Sigmoid colon (tissue), 7 donors: ENCODE data around the gene KRTAP10-4. TPM values are rescaled to one million over a fixed set of nuclear protein-coding genes. Genes with fewer than 3 reads are reported as not detected.

Experiments used
- DNase-seq: peaks from one replicate; pipeline ENCODE4 v3.0.0-alpha.2; 2019
- H3K27ac ChIP-seq, 4 donors: fragments of 200-600 bp; sonication (generic); one replicate each; pipeline ENCODE4 v1.5.1; 2016 to 2019; ENCODE audit warnings: mild to moderate bottlenecking in 1 of 4
- H3K27me3 ChIP-seq, 3 donors: fragments of 200-600 bp; sonication (generic); one replicate each; pipeline ENCODE4 v1.5.1; 2019; ENCODE audit warnings: mild to moderate bottlenecking in 1 of 3
- H3K36me3 ChIP-seq, 4 donors: fragments of 200-600 bp; sonication (generic); one replicate each; pipeline ENCODE4 v1.5.1; 2016 to 2019
- H3K4me1 ChIP-seq, 4 donors: fragments of 200-600 bp; sonication (generic); one replicate each; pipeline ENCODE4 v1.5.1; 2017 to 2019
- H3K4me3 ChIP-seq, 4 donors: fragments of 200-600 bp; sonication (generic); one replicate each; pipeline ENCODE4 v1.5.1; 2017 to 2019; ENCODE audit warnings: mild to moderate bottlenecking in 2 of 4, moderate library complexity in 1 of 4
- H3K9me3 ChIP-seq, 4 donors: fragments of 200-600 bp in 3 of 4; sonication (generic) in 3 of 4; one replicate each; pipeline versions ENCODE4 v1.5.1 to v1.6.1; 2013 to 2019
- CTCF ChIP-seq, 4 experiments: fragments of 450-650 bp in 3 of 4; fragments of 200-600 bp in 1 of 4; IDR thresholded peaks; one replicate each; pipeline ENCODE4 v1.5.1; 2016 to 2019; ENCODE audit warnings: antibody characterized with exemption in 4 of 4, mild to moderate bottlenecking in 3 of 4, moderate library complexity in 2 of 4
- EP300 ChIP-seq, 4 donors: sonication (generic); formaldehyde crosslinking; IDR thresholded peaks; one replicate each; pipeline ENCODE4 v1.6.1; 2017; ENCODE audit warnings: antibody characterized with exemption in 4 of 4
- POLR2A ChIP-seq, 2 donors: fragments of 450-650 bp; IDR thresholded peaks; one replicate each; pipeline ENCODE4 v1.6.1; 2016; ENCODE audit warnings: antibody characterized with exemption in 2 of 2, mild to moderate bottlenecking in 2 of 2, moderate library complexity in 2 of 2
- POLR2AphosphoS5 ChIP-seq, 4 donors: sonication (generic); formaldehyde crosslinking; IDR thresholded peaks; one replicate each; pipeline ENCODE4 v1.6.1; 2017; ENCODE audit warnings: antibody characterized with exemption in 4 of 4
- WGBS, 2 donors: extraction: QIAGEN DNeasy Blood & Tissue Kit; methylation state at CpG; one replicate each; pipeline ENCODE4 v1.1.7; 2013; 5-methylcytosine and 5-hydroxymethylcytosine counted together
- intact Hi-C: fragments of 100-400 bp; cut with DNase I; formaldehyde crosslinking; loops from one replicate; pipeline ENCODE4 v1.15.1; 2023
- polyA plus RNA-seq, 3 donors: library from polyadenylated mRNA; stranded (reverse); fragments of 200-250 nt; gene quantifications; one replicate each; pipeline ENCODE4 v1.2.3, GENCODE V29; 2013
- total RNA-seq, 4 donors: library from RNA; depleted of rRNA; stranded (reverse); fragments of >200 nt; gene quantifications; one replicate each; pipeline ENCODE4 v1.1.0, GENCODE V29; 2016
- donor health status: healthy with polysubstance abuse.
- donor health status: Bipolar disorder and iron deficiency.
- donor health status: healthy.

Gene KRTAP10-4
- total and polyA plus RNA-seq, 7 donors, result not detected

GRCh38 chr21:44558695-44559094, 14.8 kb upstream of the KRTAP10-4 start, which contains the start of gene KRTAP10-3:
KRTAP10-3 (minus strand) TSS chr21:44558795; CDS start chr21:44558715, 80 bp downstream.
- H3K27ac ChIP-seq, result no peak within 1 kb of the TSS
- no peak for DNase-seq
- TF ChIP-seq POLR2AphosphoS5 (IDR thresholded peaks at IDR 0.05), result no peak
- TF ChIP-seq CTCF (IDR thresholded peaks at IDR 0.05), result no peak
- no peak for TF ChIP-seq EP300 (IDR thresholded peaks at IDR 0.05)
- no peak for TF ChIP-seq POLR2A (IDR thresholded peaks at IDR 0.05)
- H3K9me3 ChIP-seq, result peaks cover 0 to 3% (median 0%) of the 10 kb centered on the region in 4 donors
- intact Hi-C loops, result no loop called here
- no peaks in the 10 kb centered on the region for H3K4me1 ChIP-seq
- peaks cover 0 to 36% (median 0%) of the 10 kb centered on the region in 3 donors for H3K27me3 ChIP-seq
- no peak within 1 kb of the TSS for H3K4me3 ChIP-seq
- WGBS, 2 donors, result 65 to 73% methylated on average over 5 of the region's 5 CpGs
- H3K36me3 ChIP-seq, result no peaks in the 10 kb centered on the region

- no peak for DNase-seq
- 93 to 95% methylated on average over 1 of the region's 1 CpG for WGBS, 2 donors
- intact Hi-C loops, result no loop called here
These were observed 9.4 kb upstream of the KRTAP10-4 start for GRCh38 chr21:44564099-44564498.

GRCh38 chr21:44564886-44565598, 8.5 kb upstream of the KRTAP10-4 start:
- 0 to 37% methylated on average over 1 of the region's 1 CpG for WGBS, 2 donors

More at GRCh38 chr21:44564099-44564498, 9.4 kb upstream of the KRTAP10-4 start:
- Histone ChIP-seq H3K27me3 (peaks cover 0 to under 1% (median 0%) of the 10 kb centered on the region in 3 donors), H3K4me1 (no peaks in the 10 kb centered on the region), H3K4me3 (no peak overlapping the region), H3K27ac (no peak overlapping the region), H3K36me3 (no peaks in the 10 kb centered on the region), H3K9me3 (no peaks in the 10 kb centered on the region)
- TF ChIP-seq POLR2AphosphoS5 (IDR thresholded peaks at IDR 0.05) (no peak), POLR2A (IDR thresholded peaks at IDR 0.05) (no peak), EP300 (IDR thresholded peaks at IDR 0.05) (no peak), CTCF (IDR thresholded peaks at IDR 0.05) (no peak)

GRCh38 chr21:44566403-44566802, 7.1 kb upstream of the KRTAP10-4 start:
- Histone ChIP-seq H3K9me3 (peaks cover 0 to 3% (median 0%) of the 10 kb centered on the region in 4 donors), H3K27ac (no peak overlapping the region), H3K4me3 (no peak overlapping the region), H3K27me3 (no peaks in the 10 kb centered on the region), H3K36me3 (no peaks in the 10 kb centered on the region), H3K4me1 (no peaks in the 10 kb centered on the region)
- no peak for DNase-seq
- TF ChIP-seq EP300 (IDR thresholded peaks at IDR 0.05) (no peak), CTCF (IDR thresholded peaks at IDR 0.05) (no peak), POLR2AphosphoS5 (IDR thresholded peaks at IDR 0.05) (no peak), POLR2A (IDR thresholded peaks at IDR 0.05) (no peak)
- intact Hi-C loops, result no loop called here
- WGBS, 2 donors, result 10 to 31% methylated on average over 1 of the region's 1 CpG

More at GRCh38 chr21:44564886-44565598, 8.5 kb upstream of the KRTAP10-4 start:
- H3K27me3 ChIP-seq, result no peaks in the 10 kb centered on the region
- no peak for DNase-seq
- H3K27ac ChIP-seq, result no peak overlapping the region
- intact Hi-C loops, result no loop called here
- no peak overlapping the region for H3K4me3 ChIP-seq
- TF ChIP-seq CTCF (IDR thresholded peaks at IDR 0.05) (no peak), EP300 (IDR thresholded peaks at IDR 0.05) (no peak), POLR2A (IDR thresholded peaks at IDR 0.05) (no peak), POLR2AphosphoS5 (IDR thresholded peaks at IDR 0.05) (no peak)
- H3K4me1 ChIP-seq, result no peaks in the 10 kb centered on the region
- no peaks in the 10 kb centered on the region for H3K9me3 ChIP-seq
- no peaks in the 10 kb centered on the region for H3K36me3 ChIP-seq
